B cell (primary cell): ENCODE measurements around the gene ACSF2.
"Not testable (repeated sequence)": the region's sequence is repeated elsewhere in the genome, so short reads cannot be mapped to it uniquely, and the experiment has no call there.

Source experiments
- CTCF ChIP-seq: fragments of 200-600 bp; IDR thresholded peaks from one replicate; pipeline ENCODE4 v1.8.0; 2022; ENCODE audit warnings: antibody characterized with exemption, mild to moderate bottlenecking
- EZH2 ChIP-seq: IDR thresholded peaks from 2 replicates; pipeline ENCODE4 v1.6.1; 2012; ENCODE audit warnings: borderline replicate concordance, low read depth, mild to moderate bottlenecking, moderate library complexity, low read length; ENCODE audit not compliant: insufficient read depth, poor library complexity, severe bottlenecking

- TF ChIP-seq CTCF, EZH2: not testable (repeated sequence)
Measured at GRCh38 chr17:50398672-50399071, 27.3 kb upstream of the ACSF2 start.
